Measurements from ENCODE around the gene MUC13. TPM values are rescaled to one million over a fixed set of nuclear protein-coding genes. Genes with fewer than 3 reads are reported as not detected.

MUC13 gene
- total and polyA plus RNA-seq, 2 of the 4 experiments (the other 2 are of a cell fraction), result not detected

- H3K9me3 ChIP-seq (ENCODE audit: control insufficient read depth, insufficient read depth, low read length), result no peaks in the 10 kb centered on the region
- H2BK15ac ChIP-seq (ENCODE audit: low read depth, low read length), result peak overlapping the region; percentile 45; the same call in 1 of the 3 replicates
- H2AFZ ChIP-seq (replicated peaks; ENCODE audit: low read length, poor library complexity), result peak overlapping the region; percentile 56
- H3K79me1 ChIP-seq (ENCODE audit: low read depth in 1 of 2, low read length in 2 of 2), result no peaks in the 10 kb centered on the region
- no peak overlapping the region for H3K56ac ChIP-seq (ENCODE audit: extremely low read depth, insufficient read depth, low read length)
- peak overlapping the region; percentile 41 for H2BK20ac ChIP-seq (ENCODE audit: low read depth, low read length)
- H3K27ac ChIP-seq (ENCODE audit: insufficient read depth, low read length), result no peak overlapping the region
- DNase-seq (peak; percentile 93), ATAC-seq (ENCODE audit: low read depth) (peak; percentile 41)
- dilution Hi-C loops (cut with HindIII; ENCODE audit: low sequenced_read_pairs, unreplicated experiment), result no loop called here
- no peak overlapping the region for H3K9ac ChIP-seq (ENCODE audit: low read depth, low read length)
- no TSS peak for BruUV-seq (replicated peaks)
- no peaks in the 10 kb centered on the region for H3K27me3 ChIP-seq (ENCODE audit: control insufficient read depth, insufficient read depth, low read length)
- peak overlapping the region; percentile 4; the same call in 1 of the 2 replicates for H3K4ac ChIP-seq (ENCODE audit: low read depth, low read length)
- peak overlapping the region; percentile 20; the same call in 1 of the 2 replicates for H4K91ac ChIP-seq (ENCODE audit: insufficient read depth, low read depth, low read length)
- peak overlapping the region; percentile 14; the same call in 1 of the 2 replicates for H3K18ac ChIP-seq (ENCODE audit: low read depth, low read length)
- ChIA-PET CTCF (interaction anchor here (0.5 to 0.6 kb wide), 2 partner anchors 151 to 191 kb away, joined by 3 read pairs; no protein-coding TSS in a partner anchor), POLR2A (ENCODE audit: unreplicated experiment) (no interaction called here)
- peaks cover 3% of the 10 kb centered on the region; the same call in 1 of the 2 replicates for H3K9me1 ChIP-seq (ENCODE audit: insufficient read depth, low read length)
- H2AK5ac ChIP-seq (ENCODE audit: low read depth, low read length), result peak overlapping the region; percentile 67
- no peaks in the 10 kb centered on the region for H4K20me1 ChIP-seq (ENCODE audit: insufficient read depth, low read length)
- H3K14ac ChIP-seq (replicated peaks; ENCODE audit: low read depth, low read length), result peak overlapping the region; percentile 39
- peak overlapping the region; percentile 43 for H2BK5ac ChIP-seq (ENCODE audit: low read depth, low read length, poor library complexity, severe bottlenecking)
- no peaks in the 10 kb centered on the region; the same call in 1 of the 2 replicates for H3K4me1 ChIP-seq (ENCODE audit: control insufficient read depth, insufficient read depth, low read length)
- no peak overlapping the region for H4K5ac ChIP-seq (ENCODE audit: low read depth, low read length)
- peak overlapping the region; percentile 10; the same call in 1 of the 2 replicates for H2BK120ac ChIP-seq (ENCODE audit: low read depth, low read length)
- no peaks in the 10 kb centered on the region for H3K36me3 ChIP-seq (ENCODE audit: control insufficient read depth, insufficient read depth, low read length)
- H3K23ac ChIP-seq (ENCODE audit: low read depth, low read length), result no peak overlapping the region
- intact Hi-C loops (cut with micrococcal nuclease), result no loop called here
- H4K8ac ChIP-seq (ENCODE audit: low read depth in 2 of 2, low read length in 2 of 2), result 0 out of 4 replicates have a peak overlapping the region, but pooled peaks of 1 of the 2 experiments have one; percentile 1
- no CpG with 5 or more reads among the region's 8 CpGs for WGBS, 2 experiments (ENCODE audit: extremely low coverage in 2 of 2, insufficient read length in 1 of 2)
- H2AK9ac ChIP-seq (replicated peaks; ENCODE audit: low read depth, low read length, poor library complexity), result no peak overlapping the region
- in situ Hi-C loops (cut with MboI; ENCODE audit: low sequenced_read_pairs), result no loop called here
- H3K4me3 ChIP-seq (ENCODE audit: insufficient read depth, low read depth, low read length), result no peak overlapping the region
- TF ChIP-seq NFE2L2 (IDR thresholded peaks at IDR 0.05; ENCODE audit: low read depth, low read length) (no peak), FOS (IDR thresholded peaks at IDR 0.05; ENCODE audit: low read depth, low read length) (0 out of 2 replicates have a peak, but pooled peaks have one; percentile 25)
- H3K4me2 ChIP-seq (ENCODE audit: low read depth, low read length), result no peak overlapping the region
Observed at GRCh38 chr3:124951511-124952281, 17.1 kb upstream of the MUC13 start.
